ENCODE results near the gene TIMP1. TPM values are rescaled to one million over a fixed set of nuclear protein-coding genes. Genes with fewer than 3 reads are reported as not detected.
"Not testable (repeated sequence)": the region's sequence is repeated elsewhere in the genome, so short reads cannot be mapped to it uniquely, and the experiment has no call there.

TIMP1 gene
- total and polyA plus RNA-seq, 4 experiments from 2014 or later: 147 to 339 (median 238) TPM

DNA sequence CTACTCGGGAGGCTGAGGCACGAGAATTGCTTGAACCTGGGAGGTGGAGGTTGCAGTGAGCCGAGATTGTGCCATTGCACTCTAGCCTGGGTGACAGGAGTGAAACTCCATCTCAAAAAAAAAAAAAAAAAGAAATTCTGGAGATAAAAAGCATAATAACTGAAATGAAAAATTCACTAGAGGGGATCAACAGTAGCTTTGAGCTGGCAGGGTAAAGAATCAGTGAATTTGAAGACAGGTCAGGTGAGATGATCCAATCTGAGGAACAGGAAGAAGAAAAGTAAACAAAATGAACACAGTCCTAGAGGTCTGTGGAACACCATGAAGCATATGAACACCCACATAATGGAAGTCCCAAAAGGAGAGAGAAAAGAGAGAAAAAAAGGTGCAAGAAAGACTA is 15.0 kb downstream of the TIMP1 start:
- Mint-ChIP-seq H3K4me3 (no peak overlapping the region), H3K9me3 (peaks cover 0 to 49% (median 32%) of the 10 kb centered on the region in 8 donors), H3K36me3 (peaks cover 10 to 16% of the 10 kb centered on the region in 2 donors), H3K4me1 (peaks cover 9 to 24% (median 14%) of the 10 kb centered on the region in 4 donors), H3K27ac (peak overlapping the region in 1 of 7 donors; percentile 82), H3K27me3 (no peaks in the 10 kb centered on the region)
- no peak for DNase-seq
- H3K27me3 ChIP-seq (ENCODE audit: insufficient read depth, low read length): no peaks in the 10 kb centered on the region
- POLR2A ChIA-PET (ENCODE audit: partially characterized antibody): interaction anchor here (2.3 to 4.1 kb wide), 2 partner anchors 15 to 40 kb away, joined by 11 to 42 read pairs; partner anchors contain the start of gene TIMP1
- no peak overlapping the region for H3K4me3 ChIP-seq (ENCODE audit: low read length in 2 of 2)
- intact Hi-C loops (cut with micrococcal nuclease): no loop called here
- H3K9me3 ChIP-seq (ENCODE audit: control insufficient read depth in 1 of 2, low read length in 2 of 2): peaks cover 0 to 3% of the 10 kb centered on the region in 2 donors
- CTCF ChIA-PET (ENCODE audit: partially characterized antibody): interaction anchor here (1.5 kb wide), 1 partner anchor 31 kb away, joined by 4 read pairs; no protein-coding TSS in a partner anchor
- peaks cover 19% of the 10 kb centered on the region for H3K4me1 ChIP-seq (ENCODE audit: insufficient read depth, low read length)
- no peak overlapping the region for H3K27ac ChIP-seq (ENCODE audit: low read depth, low read length)
- H3K36me3 ChIP-seq (ENCODE audit: insufficient read depth, low read length): no peaks in the 10 kb centered on the region

DNA sequence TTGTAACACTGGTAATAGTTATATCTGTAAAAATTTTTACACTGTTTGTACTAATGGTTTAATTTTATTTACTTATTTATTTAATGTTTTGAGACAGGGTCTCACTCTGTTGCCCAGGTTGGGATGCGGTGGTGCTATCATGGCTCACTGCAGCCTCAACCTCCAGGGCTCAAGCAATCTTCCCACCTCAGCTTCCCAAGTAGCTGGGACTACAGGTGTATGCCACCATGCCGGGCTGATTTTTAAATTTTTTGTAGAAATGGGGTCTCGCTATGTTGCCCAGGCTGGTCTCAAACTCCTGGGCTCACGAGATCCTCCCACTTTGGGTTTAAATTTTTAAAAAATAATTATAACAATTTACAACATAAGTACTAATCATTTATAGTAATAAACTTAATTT is 20.9 kb downstream of the TIMP1 start:
- H3K4me1 ChIP-seq (ENCODE audit: insufficient read depth, low read length); H3K27ac Mint-ChIP-seq; CTCF ChIA-PET (ENCODE audit: partially characterized antibody); H3K27me3 Mint-ChIP-seq; H3K27ac ChIP-seq (ENCODE audit: low read depth, low read length); H3K9me3 ChIP-seq (ENCODE audit: control insufficient read depth in 1 of 2, low read length in 2 of 2); H3K36me3 Mint-ChIP-seq; H3K4me1 Mint-ChIP-seq; POLR2A ChIA-PET (ENCODE audit: partially characterized antibody); H3K4me3 ChIP-seq (ENCODE audit: low read length in 2 of 2); H3K36me3 ChIP-seq (ENCODE audit: insufficient read depth, low read length); H3K27me3 ChIP-seq (ENCODE audit: insufficient read depth, low read length); intact Hi-C loops (cut with micrococcal nuclease); H3K4me3 Mint-ChIP-seq; DNase-seq: not testable (repeated sequence)
- peaks cover 0 to 26% (median 14%) of the 10 kb centered on the region in 8 donors for H3K9me3 Mint-ChIP-seq

GRCh38 chrX:47605024-47605423 is 22.8 kb downstream of the TIMP1 start:
- CTCF ChIA-PET (ENCODE audit: partially characterized antibody): no interaction called here
- intact Hi-C loops (cut with micrococcal nuclease): no loop called here
- H3K27ac ChIP-seq (ENCODE audit: low read depth, low read length): no peak overlapping the region
- H3K9me3 ChIP-seq (ENCODE audit: control insufficient read depth in 1 of 2, low read length in 2 of 2): no peaks in the 10 kb centered on the region
- Mint-ChIP-seq H3K4me3 (no peak overlapping the region), H3K4me1 (peaks cover 0 to 4% (median under 1%) of the 10 kb centered on the region in 4 donors), H3K27me3 (no peaks in the 10 kb centered on the region), H3K9me3 (peaks cover 0 to 17% (median 6%) of the 10 kb centered on the region in 8 donors), H3K36me3 (no peaks in the 10 kb centered on the region), H3K27ac (no peak overlapping the region)
- POLR2A ChIA-PET (ENCODE audit: partially characterized antibody): no interaction called here
- DNase-seq: no peak
- no peak overlapping the region for H3K4me3 ChIP-seq (ENCODE audit: low read length in 2 of 2)
- no peaks in the 10 kb centered on the region for H3K4me1 ChIP-seq (ENCODE audit: insufficient read depth, low read length)
- H3K36me3 ChIP-seq (ENCODE audit: insufficient read depth, low read length): no peaks in the 10 kb centered on the region
- H3K27me3 ChIP-seq (ENCODE audit: insufficient read depth, low read length): no peaks in the 10 kb centered on the region

GRCh38 chrX:47607091-47607490 is 24.9 kb downstream of the TIMP1 start:
- ChIA-PET POLR2A (ENCODE audit: partially characterized antibody) (no interaction called here), CTCF (ENCODE audit: partially characterized antibody) (no interaction called here)
- H3K36me3 ChIP-seq (ENCODE audit: insufficient read depth, low read length): no peaks in the 10 kb centered on the region
- Mint-ChIP-seq H3K4me1 (peaks cover 0 to 4% (median under 1%) of the 10 kb centered on the region in 4 donors), H3K9me3 (no peaks in the 10 kb centered on the region), H3K27ac (no peak overlapping the region), H3K36me3 (no peaks in the 10 kb centered on the region), H3K27me3 (no peaks in the 10 kb centered on the region), H3K4me3 (no peak overlapping the region)
- H3K4me1 ChIP-seq (ENCODE audit: insufficient read depth, low read length): no peaks in the 10 kb centered on the region
- no peaks in the 10 kb centered on the region for H3K27me3 ChIP-seq (ENCODE audit: insufficient read depth, low read length)
- intact Hi-C loops (cut with micrococcal nuclease): no loop called here
- no peak overlapping the region for H3K4me3 ChIP-seq (ENCODE audit: low read length in 2 of 2)
- no peaks in the 10 kb centered on the region for H3K9me3 ChIP-seq (ENCODE audit: control insufficient read depth in 1 of 2, low read length in 2 of 2)
- no peak for DNase-seq
- no peak overlapping the region for H3K27ac ChIP-seq (ENCODE audit: low read depth, low read length)

- CTCF ChIA-PET (ENCODE audit: partially characterized antibody): interaction anchor here (0.9 kb wide), 1 partner anchor 20 kb away, joined by 3 read pairs; no protein-coding TSS in a partner anchor
- H3K36me3 ChIP-seq (ENCODE audit: insufficient read depth, low read length): no peaks in the 10 kb centered on the region
- no peak overlapping the region for H3K4me3 ChIP-seq (ENCODE audit: low read length in 2 of 2)
- DNase-seq: no peak
- no peaks in the 10 kb centered on the region for H3K36me3 Mint-ChIP-seq
- intact Hi-C loops (cut with micrococcal nuclease): no loop called here
- H3K27me3 Mint-ChIP-seq: no peaks in the 10 kb centered on the region
- no peak overlapping the region for H3K4me3 Mint-ChIP-seq
- no peaks in the 10 kb centered on the region for H3K4me1 ChIP-seq (ENCODE audit: insufficient read depth, low read length)
- peaks cover 0 to 4% (median under 1%) of the 10 kb centered on the region in 4 donors for H3K4me1 Mint-ChIP-seq
- peak overlapping the region in 4 of 7 donors; percentile 33 to 81 (median 52) for H3K27ac Mint-ChIP-seq
- no peaks in the 10 kb centered on the region for H3K9me3 Mint-ChIP-seq
- H3K27me3 ChIP-seq (ENCODE audit: insufficient read depth, low read length): no peaks in the 10 kb centered on the region
- POLR2A ChIA-PET (ENCODE audit: partially characterized antibody): interaction anchor here (1.5 kb wide), 1 partner anchor 16 kb away, joined by 6 read pairs; no protein-coding TSS in a partner anchor
- no peaks in the 10 kb centered on the region for H3K9me3 ChIP-seq (ENCODE audit: control insufficient read depth in 1 of 2, low read length in 2 of 2)
- H3K27ac ChIP-seq (ENCODE audit: low read depth, low read length): no peak overlapping the region
Observed at GRCh38 chrX:47608130-47608810, 26.0 kb downstream of the TIMP1 start.

DNA sequence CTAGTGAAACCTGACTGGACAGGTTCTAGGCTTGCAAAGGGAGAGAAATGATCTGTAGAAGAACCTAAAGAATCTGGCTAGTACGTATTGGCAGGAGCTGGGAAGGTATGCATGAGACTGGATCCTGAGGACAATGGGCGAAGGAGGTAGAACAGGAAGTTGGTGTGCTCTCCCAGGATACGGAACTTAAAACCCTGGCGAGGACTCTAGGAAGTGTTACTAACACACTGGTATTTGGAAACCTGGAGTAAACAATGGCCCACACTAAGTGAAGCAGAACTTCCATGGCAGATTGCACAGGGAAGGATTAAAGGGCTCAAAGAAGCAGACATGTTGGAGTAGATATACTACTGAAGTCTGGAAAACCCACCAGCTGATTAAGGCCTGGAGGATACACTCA is 28.3 kb downstream of the TIMP1 start:
- no peak overlapping the region for H3K4me3 ChIP-seq (ENCODE audit: low read length in 2 of 2)
- Mint-ChIP-seq H3K27ac (no peak overlapping the region), H3K36me3 (no peaks in the 10 kb centered on the region), H3K4me3 (no peak overlapping the region), H3K9me3 (no peaks in the 10 kb centered on the region), H3K4me1 (peaks cover 0 to 4% (median under 1%) of the 10 kb centered on the region in 4 donors), H3K27me3 (no peaks in the 10 kb centered on the region)
- H3K36me3 ChIP-seq (ENCODE audit: insufficient read depth, low read length): no peaks in the 10 kb centered on the region
- H3K27me3 ChIP-seq (ENCODE audit: insufficient read depth, low read length): no peaks in the 10 kb centered on the region
- ChIA-PET CTCF (ENCODE audit: partially characterized antibody) (no interaction called here), POLR2A (ENCODE audit: partially characterized antibody) (no interaction called here)
- no peak for DNase-seq
- intact Hi-C loops (cut with micrococcal nuclease): no loop called here
- H3K27ac ChIP-seq (ENCODE audit: low read depth, low read length): no peak overlapping the region
- H3K9me3 ChIP-seq (ENCODE audit: control insufficient read depth in 1 of 2, low read length in 2 of 2): no peaks in the 10 kb centered on the region
- no peaks in the 10 kb centered on the region for H3K4me1 ChIP-seq (ENCODE audit: insufficient read depth, low read length)

DNA sequence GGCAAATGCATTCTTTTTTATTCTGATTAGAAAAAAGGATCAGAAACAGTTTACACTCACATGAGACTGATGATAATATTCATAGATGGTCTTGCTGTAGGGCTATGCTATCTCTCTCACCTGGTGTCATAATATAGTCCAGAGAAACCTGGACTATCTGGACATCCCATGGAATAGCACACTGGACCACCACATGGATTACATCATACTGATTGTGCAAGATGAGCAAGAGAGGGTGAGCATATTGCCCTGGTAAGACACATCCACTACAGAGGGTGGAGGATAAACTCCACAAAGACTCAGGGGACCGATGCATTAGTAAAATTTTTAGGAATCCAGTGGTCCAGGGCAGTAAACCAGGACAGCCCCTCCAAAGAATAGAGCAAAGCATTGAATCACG is 29.3 kb downstream of the TIMP1 start:
- no peak overlapping the region for H3K27ac ChIP-seq (ENCODE audit: low read depth, low read length)
- H3K4me1 ChIP-seq (ENCODE audit: insufficient read depth, low read length): no peaks in the 10 kb centered on the region
- H3K9me3 Mint-ChIP-seq: peaks cover 0 to 2% (median 0%) of the 10 kb centered on the region in 8 donors
- H3K9me3 ChIP-seq (ENCODE audit: control insufficient read depth in 1 of 2, low read length in 2 of 2): no peaks in the 10 kb centered on the region
- H3K4me1 Mint-ChIP-seq: peaks cover 0 to 4% (median under 1%) of the 10 kb centered on the region in 4 donors
- no peaks in the 10 kb centered on the region for H3K27me3 Mint-ChIP-seq
- ChIA-PET POLR2A (ENCODE audit: partially characterized antibody) (no interaction called here), CTCF (ENCODE audit: partially characterized antibody) (no interaction called here)
- no peaks in the 10 kb centered on the region for H3K27me3 ChIP-seq (ENCODE audit: insufficient read depth, low read length)
- DNase-seq: no peak
- intact Hi-C loops (cut with micrococcal nuclease): no loop called here
- no peak overlapping the region for H3K27ac Mint-ChIP-seq
- H3K4me3 Mint-ChIP-seq: no peak overlapping the region
- no peak overlapping the region for H3K4me3 ChIP-seq (ENCODE audit: low read length in 2 of 2)
- H3K36me3 Mint-ChIP-seq: no peaks in the 10 kb centered on the region
- H3K36me3 ChIP-seq (ENCODE audit: insufficient read depth, low read length): no peaks in the 10 kb centered on the region

Data from CD4-positive, alpha-beta memory T cell (primary cell).